ENCODE results near the gene UBE2Z. TPM values are rescaled to one million over a fixed set of nuclear protein-coding genes. Genes with fewer than 3 reads are reported as not detected.

The UBE2Z gene
- total and polyA plus RNA-seq, 2 of the 13 experiments (the other 11 are each of a cell fraction or from before 2014, with no cell fraction given) = 63.2 to 122 TPM

DNA sequence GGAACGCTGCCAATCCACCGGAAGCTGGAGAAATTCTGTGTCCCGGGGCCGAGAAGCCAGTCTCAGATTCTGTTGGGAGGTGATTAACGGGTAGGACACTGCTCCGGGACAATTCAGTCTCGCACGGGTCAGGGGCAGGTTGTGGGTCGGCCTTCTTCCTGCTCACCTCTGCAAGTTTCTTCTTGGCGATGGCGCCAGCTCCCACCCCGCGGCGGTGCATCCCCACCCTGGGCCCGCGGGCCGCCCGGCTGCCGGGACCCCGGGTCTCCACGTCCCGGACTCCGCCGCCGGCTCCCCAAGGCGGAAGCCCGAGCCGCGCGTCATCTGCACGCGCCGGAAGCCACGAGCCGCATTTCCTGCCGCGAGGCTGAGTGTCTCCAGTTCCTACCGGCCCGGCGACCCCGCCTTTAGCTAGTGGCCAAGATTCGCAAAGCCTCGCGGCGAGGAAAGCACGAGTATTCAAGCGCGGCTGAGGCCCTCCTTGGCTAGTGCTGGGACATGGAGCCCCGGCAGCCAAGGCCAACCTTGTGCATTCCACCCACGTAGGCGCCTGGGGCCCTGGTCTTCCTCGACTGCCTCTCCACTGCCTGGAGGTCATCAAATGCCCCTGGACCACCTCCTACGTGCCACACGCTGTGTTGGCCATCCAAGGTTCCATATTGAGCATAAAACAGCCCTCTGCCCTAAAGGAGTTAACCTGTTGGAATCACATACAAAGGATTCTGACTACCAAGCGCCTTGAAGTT lies 36.5 kb downstream of the UBE2Z start, which contains the start of gene SNF8 (continued):
- TF ChIP-seq, protein P1, sequence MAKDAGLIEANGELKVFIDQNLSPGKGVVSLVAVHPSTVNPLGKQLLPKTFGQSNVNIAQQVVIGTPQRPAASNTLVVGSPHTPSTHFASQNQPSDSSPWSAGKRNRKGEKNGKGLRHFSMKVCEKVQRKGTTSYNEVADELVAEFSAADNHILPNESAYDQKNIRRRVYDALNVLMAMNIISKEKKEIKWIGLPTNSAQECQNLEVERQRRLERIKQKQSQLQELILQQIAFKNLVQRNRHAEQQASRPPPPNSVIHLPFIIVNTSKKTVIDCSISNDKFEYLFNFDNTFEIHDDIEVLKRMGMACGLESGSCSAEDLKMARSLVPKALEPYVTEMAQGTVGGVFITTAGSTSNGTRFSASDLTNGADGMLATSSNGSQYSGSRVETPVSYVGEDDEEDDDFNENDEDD (CRISPR knock-in tag; IDR thresholded peaks at IDR 0.05; ENCODE audit: borderline replicate concordance) = peak; percentile 94; the same call in 1 of the 2 replicates
- TF ChIP-seq TARDBP (CRISPR knock-in tag; IDR thresholded peaks at IDR 0.05) = peak; percentile 73
- peak; percentile 89 for TF ChIP-seq RXRA (CRISPR knock-in tag; IDR thresholded peaks at IDR 0.05)
- TF ChIP-seq, protein P2, sequence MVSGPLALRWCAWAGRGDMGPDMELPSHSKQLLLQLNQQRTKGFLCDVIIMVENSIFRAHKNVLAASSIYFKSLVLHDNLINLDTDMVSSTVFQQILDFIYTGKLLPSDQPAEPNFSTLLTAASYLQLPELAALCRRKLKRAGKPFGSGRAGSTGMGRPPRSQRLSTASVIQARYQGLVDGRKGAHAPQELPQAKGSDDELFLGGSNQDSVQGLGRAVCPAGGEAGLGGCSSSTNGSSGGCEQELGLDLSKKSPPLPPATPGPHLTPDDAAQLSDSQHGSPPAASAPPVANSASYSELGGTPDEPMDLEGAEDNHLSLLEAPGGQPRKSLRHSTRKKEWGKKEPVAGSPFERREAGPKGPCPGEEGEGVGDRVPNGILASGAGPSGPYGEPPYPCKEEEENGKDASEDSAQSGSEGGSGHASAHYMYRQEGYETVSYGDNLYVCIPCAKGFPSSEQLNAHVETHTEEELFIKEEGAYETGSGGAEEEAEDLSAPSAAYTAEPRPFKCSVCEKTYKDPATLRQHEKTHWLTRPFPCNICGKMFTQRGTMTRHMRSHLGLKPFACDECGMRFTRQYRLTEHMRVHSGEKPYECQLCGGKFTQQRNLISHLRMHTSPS (CRISPR knock-in tag; IDR thresholded peaks at IDR 0.05; ENCODE audit: low read depth) = no peak
- no peak for TF ChIP-seq ZNF18 (CRISPR knock-in tag; IDR thresholded peaks at IDR 0.05; ENCODE audit: insufficient replicate concordance)
- peak; percentile 83; the same call in 1 of the 2 replicates for TF ChIP-seq ZNF790 (CRISPR knock-in tag; IDR thresholded peaks at IDR 0.05; ENCODE audit: borderline replicate concordance)
- peak; percentile 99 for TF ChIP-seq SAP130 (CRISPR knock-in tag; IDR thresholded peaks at IDR 0.05; ENCODE audit: low read depth)
- no peak; the same call in 1 of the 2 replicates for TF ChIP-seq ZNF652 (CRISPR knock-in tag; IDR thresholded peaks at IDR 0.05; ENCODE audit: borderline replicate concordance, low read depth)
- TF ChIP-seq ZNF83 (CRISPR knock-in tag; IDR thresholded peaks at IDR 0.05; ENCODE audit: borderline replicate concordance) = peak; percentile 85; the same call in 1 of the 2 replicates
- TF ChIP-seq, protein P3, sequence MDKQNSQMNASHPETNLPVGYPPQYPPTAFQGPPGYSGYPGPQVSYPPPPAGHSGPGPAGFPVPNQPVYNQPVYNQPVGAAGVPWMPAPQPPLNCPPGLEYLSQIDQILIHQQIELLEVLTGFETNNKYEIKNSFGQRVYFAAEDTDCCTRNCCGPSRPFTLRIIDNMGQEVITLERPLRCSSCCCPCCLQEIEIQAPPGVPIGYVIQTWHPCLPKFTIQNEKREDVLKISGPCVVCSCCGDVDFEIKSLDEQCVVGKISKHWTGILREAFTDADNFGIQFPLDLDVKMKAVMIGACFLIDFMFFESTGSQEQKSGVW (CRISPR knock-in tag; IDR thresholded peaks at IDR 0.05; ENCODE audit: borderline replicate concordance) = no peak
- TF ChIP-seq RERE (CRISPR knock-in tag; IDR thresholded peaks at IDR 0.05; ENCODE audit: low read depth) = no peak
- peak; percentile 86 for TF ChIP-seq ZFP90 (CRISPR knock-in tag; IDR thresholded peaks at IDR 0.05; ENCODE audit: borderline replicate concordance)
- TF ChIP-seq GZF1 (CRISPR knock-in tag; IDR thresholded peaks at IDR 0.05) = peak; percentile 90; the same call in 1 of the 2 replicates
- peak; percentile 53; the same call in 1 of the 2 replicates for TF ChIP-seq RFX5 (IDR thresholded peaks at IDR 0.05; ENCODE audit: low read depth, low read length)
- TF ChIP-seq ZNF350 (CRISPR knock-in tag; IDR thresholded peaks at IDR 0.05; ENCODE audit: borderline replicate concordance, low read depth) = peak; percentile 88; the same call in 1 of the 2 replicates

Measured in HepG2 (cell line).